Caco-2 (cell line): Measurements from ENCODE around the gene ABAT. TPM values are rescaled to one million over a fixed set of nuclear protein-coding genes. Genes with fewer than 3 reads are reported as not detected.

ENCODE experiments used
- BruUV-seq: library from RNA; stranded (reverse); fragments of 400-500 nt; replicated peaks from 2 replicates; lab custom pipeline; 2021; lab: Mats Ljungman, UMichigan
- CTCF ChIA-PET: fragments of 300-600 bp; sonication (Branson Sonifier 250); formaldehyde crosslinking; loops from one replicate; lab custom pipeline; 2022; ENCODE audit warnings: antibody characterized with exemption; lab: Charles Lee
- POLR2A ChIA-PET: fragments of 300-600 bp; sonication (Branson Sonifier 250); formaldehyde crosslinking; loops from one replicate; lab custom pipeline; 2022; ENCODE audit warnings: antibody characterized with exemption; lab: Charles Lee
- DNase-seq, 2 experiments: peaks; one replicate each; pipeline versions ENCODE4 v3.0.0 to v3.0.0-alpha.2; 2020 to 2022
- H3K27me3 ChIP-seq: replicated peaks from 2 replicates; pipeline ENCODE4 v1.6.0; 2011; ENCODE audit warnings: low read length; ENCODE audit not compliant: control insufficient read depth, insufficient read depth
- H3K36me3 ChIP-seq: 2 replicates; pipeline ENCODE4 v1.5.1; 2011; ENCODE audit warnings: low read length; ENCODE audit not compliant: control insufficient read depth, insufficient read depth
- H3K4me1 ChIP-seq: fragments of 250-450 bp; sonication (Bioruptor Pico); 2 replicates; pipeline ENCODE4 v1.5.1; 2020; ENCODE audit warnings: mild to moderate bottlenecking
- H3K4me3 ChIP-seq: 2 replicates; pipeline ENCODE4 v1.5.1; 2011; ENCODE audit warnings: low read depth, mild to moderate bottlenecking, control low read depth, low read length
- H3K9me3 ChIP-seq: fragments of 250-450 bp; sonication (Bioruptor Pico); 2 replicates; pipeline ENCODE4 v1.5.1; 2020; ENCODE audit warnings: mild to moderate bottlenecking, moderate library complexity
- H3K27ac Mint-ChIP-seq: one replicate; pipeline ENCODE4 v1.8.0; 2022; ENCODE audit warnings: mixed read lengths; ENCODE audit not compliant: unreplicated experiment
- H3K27me3 Mint-ChIP-seq: one replicate; pipeline ENCODE4 v1.8.0; 2022; ENCODE audit warnings: mixed read lengths; ENCODE audit not compliant: insufficient read depth, unreplicated experiment
- H3K36me3 Mint-ChIP-seq: one replicate; pipeline ENCODE4 v1.8.0; 2022; ENCODE audit warnings: mild to moderate bottlenecking, mixed read lengths; ENCODE audit not compliant: insufficient read depth, unreplicated experiment
- H3K4me1 Mint-ChIP-seq: one replicate; pipeline ENCODE4 v1.8.0; 2022; ENCODE audit warnings: low read depth, mixed read lengths; ENCODE audit not compliant: unreplicated experiment
- H3K4me3 Mint-ChIP-seq: one replicate; pipeline ENCODE4 v1.8.0; 2022; ENCODE audit warnings: mild to moderate bottlenecking, moderate library complexity, mixed read lengths; ENCODE audit not compliant: unreplicated experiment
- H3K9me3 Mint-ChIP-seq: one replicate; pipeline ENCODE4 v1.8.0; 2022; ENCODE audit warnings: mixed read lengths; ENCODE audit not compliant: unreplicated experiment
- CTCF ChIP-seq, 2 experiments: fragments of 200-600 bp in 1 of 2; IDR thresholded peaks; 1 replicate in 1 of 2; 2 replicates in 1 of 2; pipeline versions ENCODE4 v1.5.1 to v1.8.0; 2011 to 2022; ENCODE audit warnings: antibody characterized with exemption in 1 of 2, control low read depth in 1 of 2, inconsistent platforms in 1 of 2, low read depth in 1 of 2, low read length in 1 of 2, mild to moderate bottlenecking in 1 of 2, moderate library complexity in 1 of 2; ENCODE audit not compliant: insufficient read depth in 1 of 2, severe bottlenecking in 1 of 2, unreplicated experiment in 1 of 2
- intact Hi-C: fragments of 100-400 bp; cut with micrococcal nuclease; formaldehyde crosslinking; loops from one replicate; pipeline ENCODE4 v1.10.0; 2022; ENCODE audit not compliant: unreplicated experiment
- total RNA-seq: library from RNA; stranded (reverse); gene quantifications from 2 replicates; pipeline ENCODE4 v1.2.3, GENCODE V29; 2022

Gene ABAT
- total RNA-seq, 1 experiment from 2014 or later = 34.9 TPM

DNA sequence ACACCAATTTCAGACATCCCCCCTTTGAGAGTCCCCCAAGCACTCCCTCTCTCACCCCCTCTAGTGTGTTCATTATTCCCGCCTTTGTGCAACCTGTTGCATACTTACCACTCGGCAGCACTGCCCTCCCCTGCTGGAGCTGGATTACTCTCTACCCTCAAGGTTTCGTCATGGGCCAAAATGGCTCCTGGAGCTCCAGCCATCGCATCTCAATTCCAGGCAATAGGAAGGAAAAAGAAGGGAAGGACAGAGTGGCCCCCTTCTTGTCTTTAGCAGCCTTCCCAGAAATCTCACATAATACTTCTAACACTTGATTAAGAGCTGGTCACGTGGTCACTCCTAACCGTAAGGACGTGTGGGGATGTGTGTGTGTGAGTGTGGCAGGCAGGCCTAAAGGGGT is 102.8 kb downstream of the ABAT start:
- POLR2A ChIA-PET = no interaction called here
- H3K9me3 ChIP-seq = no peaks in the 10 kb centered on the region
- intact Hi-C loops = no loop called here
- no peaks in the 10 kb centered on the region for H3K27me3 ChIP-seq
- Mint-ChIP-seq H3K9me3 (no peaks in the 10 kb centered on the region), H3K36me3 (peaks cover 11% of the 10 kb centered on the region), H3K27ac (no peak overlapping the region), H3K27me3 (no peaks in the 10 kb centered on the region), H3K4me3 (no peak overlapping the region), H3K4me1 (no peaks in the 10 kb centered on the region)
- no peak for DNase-seq
- no peaks in the 10 kb centered on the region for H3K4me1 ChIP-seq
- no peaks in the 10 kb centered on the region for H3K36me3 ChIP-seq
- CTCF ChIA-PET = interaction anchor here (0.7 kb wide), 1 partner anchor 226 kb away, joined by 4 read pairs; no protein-coding TSS in a partner anchor
- H3K4me3 ChIP-seq = no peak overlapping the region
- TF ChIP-seq CTCF (IDR thresholded peaks at IDR 0.05; ENCODE audit: insufficient read depth in 1 of 2, low read depth in 1 of 2, low read length in 1 of 2, severe bottlenecking in 1 of 2, unreplicated experiment in 1 of 2) = no peak
- BruUV-seq = no TSS peak

- Histone ChIP-seq H3K36me3 (no peaks in the 10 kb centered on the region; the same call in 1 of the 2 replicates), H3K4me1 (peaks cover 7% of the 10 kb centered on the region; the same call in 1 of the 2 replicates), H3K4me3 (no peak overlapping the region), H3K9me3 (no peaks in the 10 kb centered on the region), H3K27me3 (no peaks in the 10 kb centered on the region)
- H3K27me3 Mint-ChIP-seq = no peaks in the 10 kb centered on the region
- ChIA-PET CTCF (no interaction called here), POLR2A (no interaction called here)
- H3K36me3 Mint-ChIP-seq = peaks cover 5% of the 10 kb centered on the region
- no TSS peak for BruUV-seq
- intact Hi-C loops = no loop called here
- no peaks in the 10 kb centered on the region for H3K9me3 Mint-ChIP-seq
- H3K4me1 Mint-ChIP-seq = no peaks in the 10 kb centered on the region
- no peak for TF ChIP-seq CTCF (IDR thresholded peaks at IDR 0.05; ENCODE audit: insufficient read depth in 1 of 2, low read depth in 1 of 2, low read length in 1 of 2, severe bottlenecking in 1 of 2, unreplicated experiment in 1 of 2)
- no peak for DNase-seq
- no peak overlapping the region for H3K27ac Mint-ChIP-seq
- no peak overlapping the region for H3K4me3 Mint-ChIP-seq
Observed at GRCh38 chr16:8781797-8782196, 107.4 kb downstream of the ABAT start.

DNA sequence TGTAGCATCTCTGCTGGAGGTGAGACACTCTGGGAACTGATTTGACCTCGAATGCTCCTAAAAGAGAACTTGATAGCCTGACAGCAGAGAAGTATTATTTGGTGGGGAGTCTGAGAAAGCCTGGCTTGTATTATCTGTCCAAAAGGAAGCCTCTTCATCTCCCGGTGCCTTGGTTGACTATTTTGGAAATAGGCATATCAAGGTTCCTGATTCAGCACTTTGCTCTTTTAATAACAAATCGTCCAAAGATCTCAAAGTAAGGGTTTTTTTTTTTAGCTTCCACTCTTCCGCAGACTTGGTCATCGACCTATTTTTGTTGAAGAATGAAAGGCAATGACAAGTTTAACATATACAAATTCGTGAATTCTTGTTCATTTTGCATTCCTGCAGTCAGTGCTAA is 108.3 kb downstream of the ABAT start:
- no peak overlapping the region for H3K27ac Mint-ChIP-seq
- H3K36me3 Mint-ChIP-seq = no peaks in the 10 kb centered on the region
- DNase-seq = no peak
- no peak for TF ChIP-seq CTCF (IDR thresholded peaks at IDR 0.05; ENCODE audit: insufficient read depth in 1 of 2, low read depth in 1 of 2, low read length in 1 of 2, severe bottlenecking in 1 of 2, unreplicated experiment in 1 of 2)
- BruUV-seq = no TSS peak
- no peaks in the 10 kb centered on the region for H3K27me3 Mint-ChIP-seq
- no peaks in the 10 kb centered on the region; the same call in 1 of the 2 replicates for H3K36me3 ChIP-seq
- H3K9me3 Mint-ChIP-seq = no peaks in the 10 kb centered on the region
- intact Hi-C loops = no loop called here
- ChIA-PET POLR2A (no interaction called here), CTCF (no interaction called here)
- H3K27me3 ChIP-seq = no peaks in the 10 kb centered on the region
- peaks cover 7% of the 10 kb centered on the region; the same call in 1 of the 2 replicates for H3K4me1 ChIP-seq
- no peak overlapping the region for H3K4me3 ChIP-seq
- no peaks in the 10 kb centered on the region for H3K4me1 Mint-ChIP-seq
- H3K4me3 Mint-ChIP-seq = no peak overlapping the region
- H3K9me3 ChIP-seq = no peaks in the 10 kb centered on the region
